ENCODE measurements around the gene DDX24. TPM values are rescaled to one million over a fixed set of nuclear protein-coding genes. Genes with fewer than 3 reads are reported as not detected.

Gene DDX24
- polyA plus RNA-seq, 4 donors: 35.1 to 103 (median 57.9) TPM

DNA sequence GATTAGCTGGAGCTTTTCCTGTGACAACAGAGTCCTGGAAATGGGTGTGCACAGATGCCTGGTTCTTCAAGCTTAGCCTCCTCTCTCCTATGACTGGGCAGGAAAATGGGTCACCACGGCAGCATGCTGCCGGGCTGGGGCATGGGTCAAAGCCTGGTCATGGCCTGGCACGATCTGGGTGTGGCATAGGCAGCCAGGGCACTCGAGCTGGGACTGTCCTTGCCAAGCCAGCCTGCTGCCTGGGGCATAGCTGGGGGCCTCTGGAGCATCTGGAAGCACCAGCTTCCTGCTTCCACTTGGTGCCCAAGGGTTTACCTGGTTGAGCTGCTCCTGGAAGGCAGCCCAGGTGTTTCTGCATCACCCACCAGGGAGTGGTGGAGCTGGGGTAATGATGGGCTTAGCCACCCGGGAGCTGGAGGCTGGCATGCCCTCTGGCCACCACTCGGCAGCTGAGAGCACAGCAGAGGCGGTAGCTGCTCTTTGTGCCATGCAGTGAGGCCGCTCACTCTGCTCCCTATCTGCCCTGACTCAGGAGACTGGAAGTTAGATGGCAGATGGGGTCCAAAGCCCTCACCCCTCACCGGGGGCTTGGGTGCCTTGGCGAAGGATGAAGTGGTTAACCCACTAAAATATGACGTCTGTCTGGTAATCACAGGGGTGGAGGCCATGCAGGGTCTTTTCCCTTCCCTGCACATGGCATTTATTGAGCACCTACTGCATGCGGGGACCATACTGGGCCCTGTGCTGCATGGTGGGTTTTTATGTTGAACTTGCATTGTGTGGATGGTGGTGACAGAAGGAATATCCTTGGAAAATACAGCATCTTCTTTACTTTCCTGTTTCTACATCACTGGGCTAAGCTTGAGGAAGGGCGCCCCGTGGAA lies 53.2 kb downstream of the DDX24 start:
- 68 to 87% (median 76%) methylated on average over 14 of the region's 14 CpGs for WGBS, 3 donors
- no peak for FAIRE-seq

DNA sequence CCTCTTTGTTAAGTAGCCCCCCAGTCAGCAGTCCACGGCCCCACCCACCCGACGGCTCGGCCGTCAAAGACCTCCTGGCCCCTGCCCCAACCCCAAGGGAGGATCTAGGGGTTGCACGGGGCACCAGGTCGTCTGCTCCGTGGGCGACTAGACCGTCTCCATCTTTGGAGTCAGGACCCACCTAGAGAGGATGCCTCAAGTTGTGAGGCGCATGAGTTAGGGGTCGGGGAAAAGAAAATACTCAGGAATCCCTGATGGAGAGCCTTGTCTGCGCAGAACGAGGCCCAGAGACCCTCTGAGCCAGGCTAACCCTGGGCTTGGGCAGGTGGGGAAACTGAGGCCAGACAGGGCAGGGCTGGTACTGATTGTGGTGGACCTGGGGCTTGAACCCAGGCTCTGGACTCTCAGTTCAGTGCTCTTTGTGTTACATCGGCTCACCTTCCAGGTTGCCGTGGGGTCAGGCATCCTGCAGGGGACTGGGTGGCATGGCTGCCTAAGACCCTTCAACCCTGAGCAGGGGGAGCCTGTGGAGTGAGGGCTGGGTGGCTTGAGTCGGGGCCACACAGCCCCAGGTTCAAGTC lies 54.0 kb downstream of the DDX24 start:
- H3K36me3 ChIP-seq (ENCODE audit: control insufficient read depth in 3 of 3, insufficient read depth in 2 of 3, low read depth in 1 of 3, low read length in 3 of 3): no peaks in the 10 kb centered on the region
- no peaks in the 10 kb centered on the region for H3K9me3 ChIP-seq (ENCODE audit: control insufficient read depth in 2 of 2, insufficient read depth in 1 of 2, low read depth in 1 of 2, low read length in 1 of 2)
- H3K27me3 ChIP-seq (ENCODE audit: control insufficient read depth in 3 of 3, insufficient read depth in 3 of 3, low read length in 3 of 3): no peaks in the 10 kb centered on the region
- peak overlapping the region; percentile 35 to 71 (median 66) for H3K4me3 ChIP-seq (ENCODE audit: low read depth in 1 of 3, low read length in 3 of 3)
- WGBS, 3 donors: 46 to 49% (median 46%) methylated on average over 17 of the region's 17 CpGs
- DNase-seq: no peak
- FAIRE-seq: no peak
- H3K4me1 ChIP-seq (ENCODE audit: control insufficient read depth in 3 of 3, insufficient read depth in 2 of 3, low read depth in 1 of 3, low read length in 2 of 3): peaks cover 0 to 6% (median 0%) of the 10 kb centered on the region in 3 donors
- H3K27ac ChIP-seq (ENCODE audit: low read depth in 1 of 3, low read length in 2 of 3): no peak overlapping the region

More for the DNA sequence above, 53.2 kb downstream of the DDX24 start:
- Histone ChIP-seq H3K9me3 (ENCODE audit: control insufficient read depth in 2 of 2, insufficient read depth in 1 of 2, low read depth in 1 of 2, low read length in 1 of 2) (no peaks in the 10 kb centered on the region), H3K4me3 (ENCODE audit: low read depth in 1 of 3, low read length in 3 of 3) (no peak overlapping the region), H3K36me3 (ENCODE audit: control insufficient read depth in 3 of 3, insufficient read depth in 2 of 3, low read depth in 1 of 3, low read length in 3 of 3) (no peaks in the 10 kb centered on the region), H3K4me1 (ENCODE audit: control insufficient read depth in 3 of 3, insufficient read depth in 2 of 3, low read depth in 1 of 3, low read length in 2 of 3) (peaks cover 0 to under 1% (median 0%) of the 10 kb centered on the region in 3 donors), H3K27me3 (ENCODE audit: control insufficient read depth in 3 of 3, insufficient read depth in 3 of 3, low read length in 3 of 3) (no peaks in the 10 kb centered on the region), H3K27ac (ENCODE audit: low read depth in 1 of 3, low read length in 2 of 3) (no peak overlapping the region)
- DNase-seq: peak in 1 of 2 donors; percentile 28

DNA sequence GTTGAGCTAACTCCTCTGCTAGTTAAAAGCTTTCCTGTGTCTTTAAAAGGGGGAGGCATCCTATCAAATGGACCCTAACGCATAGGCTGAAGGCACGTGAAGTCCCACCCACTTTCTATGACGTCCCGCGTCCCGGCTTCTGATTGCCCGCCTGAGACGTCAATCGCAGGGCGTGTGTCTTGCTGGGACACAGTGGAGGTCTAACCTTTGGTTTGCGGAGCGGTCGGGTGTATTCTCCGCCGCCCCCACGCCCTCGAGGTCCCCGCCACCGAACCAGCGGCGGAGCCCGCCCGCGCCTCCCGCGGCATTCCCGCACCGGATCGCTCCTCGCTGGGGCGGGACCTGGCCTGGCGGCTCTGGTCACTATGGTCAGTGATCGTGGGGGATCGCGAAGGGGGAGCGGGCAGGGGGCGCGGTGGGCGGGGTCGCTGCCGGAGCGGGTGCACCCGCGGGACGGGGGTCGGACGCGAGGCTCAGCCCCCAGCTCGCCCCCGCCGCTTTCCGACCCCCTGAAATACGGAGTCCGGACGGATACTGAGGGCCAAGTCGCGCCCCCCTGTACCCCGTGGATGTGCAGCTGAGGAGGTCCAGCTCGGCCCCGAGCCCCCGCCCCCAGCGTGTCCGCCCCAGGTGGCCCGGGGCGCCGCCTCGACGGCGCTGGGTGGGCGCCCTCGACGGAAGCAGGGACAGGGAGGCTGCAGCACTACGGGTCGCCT lies 54.7 kb downstream of the DDX24 start, which contains the start of gene OTUB2:
Gene OTUB2 (plus strand): TSS at position 168 of the 716 bp plus-strand sequence. CDS start 198 bp downstream, at position 366.
- DNase-seq (peak; percentile 99), FAIRE-seq (no peak)
- Histone ChIP-seq H3K27ac (ENCODE audit: low read depth in 1 of 3, low read length in 2 of 3) (no peak within 1 kb of the TSS), H3K4me1 (ENCODE audit: control insufficient read depth in 3 of 3, insufficient read depth in 2 of 3, low read depth in 1 of 3, low read length in 2 of 3) (peaks cover 0 to 6% (median 0%) of the 10 kb centered on the region in 3 donors), H3K27me3 (ENCODE audit: control insufficient read depth in 3 of 3, insufficient read depth in 3 of 3, low read length in 3 of 3) (no peaks in the 10 kb centered on the region), H3K4me3 (ENCODE audit: low read depth in 1 of 3, low read length in 3 of 3) (peak within 1 kb of the TSS; percentile 35 to 71 (median 66)), H3K36me3 (ENCODE audit: control insufficient read depth in 3 of 3, insufficient read depth in 2 of 3, low read depth in 1 of 3, low read length in 3 of 3) (no peaks in the 10 kb centered on the region), H3K9me3 (ENCODE audit: control insufficient read depth in 2 of 2, insufficient read depth in 1 of 2, low read depth in 1 of 2, low read length in 1 of 2) (no peaks in the 10 kb centered on the region)
- 1% methylated on average over 65 to 74 of the region's 74 CpGs for WGBS, 3 donors

- FAIRE-seq: no peak
- 32 to 47% (median 42%) methylated on average over 6 of the region's 6 CpGs for WGBS, 3 donors
- H3K36me3 ChIP-seq (ENCODE audit: control insufficient read depth in 3 of 3, insufficient read depth in 2 of 3, low read depth in 1 of 3, low read length in 3 of 3): no peaks in the 10 kb centered on the region
- H3K9me3 ChIP-seq (ENCODE audit: control insufficient read depth in 2 of 2, insufficient read depth in 1 of 2, low read depth in 1 of 2, low read length in 1 of 2): no peaks in the 10 kb centered on the region
- peaks cover 0 to 6% (median 0%) of the 10 kb centered on the region in 3 donors for H3K4me1 ChIP-seq (ENCODE audit: control insufficient read depth in 3 of 3, insufficient read depth in 2 of 3, low read depth in 1 of 3, low read length in 2 of 3)
- no peaks in the 10 kb centered on the region for H3K27me3 ChIP-seq (ENCODE audit: control insufficient read depth in 3 of 3, insufficient read depth in 3 of 3, low read length in 3 of 3)
- no peak overlapping the region for H3K27ac ChIP-seq (ENCODE audit: low read depth in 1 of 3, low read length in 2 of 3)
- no peak for DNase-seq
- peak overlapping the region in 1 of 3 donors; percentile 10 for H3K4me3 ChIP-seq (ENCODE audit: low read depth in 1 of 3, low read length in 3 of 3)
These were observed 55.3 kb downstream of the DDX24 start for GRCh38 chr14:94025720-94026119.

DNA sequence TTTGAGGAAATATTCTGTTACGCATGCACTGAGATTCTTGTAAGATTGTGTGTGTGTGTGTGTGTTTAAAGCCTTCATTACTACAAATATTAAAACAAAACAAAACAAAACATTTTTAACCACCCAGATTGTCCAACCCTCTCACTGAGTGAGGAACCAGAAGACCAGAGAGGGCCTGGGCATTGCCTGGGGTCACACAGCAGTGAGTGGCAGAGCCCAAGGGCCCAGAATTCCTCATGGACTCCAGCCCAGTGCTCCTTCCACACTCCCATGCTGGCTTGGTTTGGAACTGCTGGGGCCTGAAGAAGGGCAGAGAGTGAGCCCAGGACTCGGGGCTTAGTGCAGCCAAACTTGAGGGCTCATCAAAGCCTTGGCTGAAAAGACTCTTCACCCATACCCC lies 56.5 kb downstream of the DDX24 start:
- Histone ChIP-seq H3K36me3 (ENCODE audit: control insufficient read depth in 3 of 3, insufficient read depth in 2 of 3, low read depth in 1 of 3, low read length in 3 of 3) (no peaks in the 10 kb centered on the region), H3K4me3 (ENCODE audit: low read depth in 1 of 3, low read length in 3 of 3) (no peak overlapping the region), H3K27ac (ENCODE audit: low read depth in 1 of 3, low read length in 2 of 3) (no peak overlapping the region), H3K4me1 (ENCODE audit: control insufficient read depth in 3 of 3, insufficient read depth in 2 of 3, low read depth in 1 of 3, low read length in 2 of 3) (peaks cover 0 to 6% (median 0%) of the 10 kb centered on the region in 3 donors), H3K27me3 (ENCODE audit: control insufficient read depth in 3 of 3, insufficient read depth in 3 of 3, low read length in 3 of 3) (no peaks in the 10 kb centered on the region), H3K9me3 (ENCODE audit: control insufficient read depth in 2 of 2, insufficient read depth in 1 of 2, low read depth in 1 of 2, low read length in 1 of 2) (no peaks in the 10 kb centered on the region)
- DNase-seq (no peak), FAIRE-seq (no peak)
- 79 to 92% (median 90%) methylated on average over 2 of the region's 2 CpGs for WGBS, 3 donors

- no peak overlapping the region for H3K27ac ChIP-seq (ENCODE audit: low read depth in 1 of 3, low read length in 2 of 3)
- DNase-seq (peak in 1 of 2 donors; percentile 53), FAIRE-seq (no peak)
- no peaks in the 10 kb centered on the region for H3K9me3 ChIP-seq (ENCODE audit: control insufficient read depth in 2 of 2, insufficient read depth in 1 of 2, low read depth in 1 of 2, low read length in 1 of 2)
- peaks cover 0 to 6% (median 0%) of the 10 kb centered on the region in 3 donors for H3K4me1 ChIP-seq (ENCODE audit: control insufficient read depth in 3 of 3, insufficient read depth in 2 of 3, low read depth in 1 of 3, low read length in 2 of 3)
- peaks cover 0 to 2% (median 0%) of the 10 kb centered on the region in 3 donors for H3K27me3 ChIP-seq (ENCODE audit: control insufficient read depth in 3 of 3, insufficient read depth in 3 of 3, low read length in 3 of 3)
- no peaks in the 10 kb centered on the region for H3K36me3 ChIP-seq (ENCODE audit: control insufficient read depth in 3 of 3, insufficient read depth in 2 of 3, low read depth in 1 of 3, low read length in 3 of 3)
- no peak overlapping the region for H3K4me3 ChIP-seq (ENCODE audit: low read depth in 1 of 3, low read length in 3 of 3)
- WGBS, 3 donors: 55 to 72% (median 70%) methylated on average over 10 of the region's 10 CpGs
These were observed 58.2 kb downstream of the DDX24 start for GRCh38 chr14:94022532-94023411.

DNA sequence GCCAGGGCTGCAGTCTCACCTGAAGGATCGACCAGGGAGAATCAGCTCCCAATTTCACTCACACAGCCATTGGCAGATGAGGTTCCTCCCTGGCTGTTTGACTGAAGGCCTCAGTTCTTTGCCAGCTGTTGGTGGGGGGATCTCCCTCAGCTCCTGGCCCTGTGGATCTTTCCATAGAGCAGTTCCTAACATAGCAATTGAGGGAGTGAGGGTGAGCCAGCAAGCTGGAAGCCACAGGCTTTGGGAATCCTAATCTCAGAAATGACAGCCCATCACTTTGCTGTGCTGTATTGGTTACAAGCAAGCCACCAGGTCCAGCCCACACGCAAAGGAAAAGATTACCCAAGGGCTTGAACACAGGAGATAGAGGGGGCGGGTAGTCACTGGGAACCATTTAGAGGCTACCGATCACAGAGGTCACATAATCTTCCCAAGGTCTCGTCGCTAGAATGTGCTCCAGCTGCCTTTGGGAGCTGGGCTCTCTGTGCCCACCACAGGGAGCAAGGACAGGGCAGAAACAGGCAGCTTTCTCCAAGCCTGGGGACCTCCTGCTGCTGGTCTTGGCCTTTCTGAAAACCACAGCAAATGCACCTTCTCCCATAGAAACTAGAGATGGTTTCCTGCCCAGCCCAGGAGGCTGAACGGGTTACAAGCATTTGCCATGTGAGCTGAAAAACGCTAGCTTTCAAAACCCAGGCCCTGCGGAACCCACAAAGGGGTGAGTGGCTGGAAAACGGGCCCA lies 59.4 kb downstream of the DDX24 start:
- H3K27me3 ChIP-seq (ENCODE audit: control insufficient read depth in 3 of 3, insufficient read depth in 3 of 3, low read length in 3 of 3): peaks cover 0 to 3% (median 0%) of the 10 kb centered on the region in 3 donors
- no peaks in the 10 kb centered on the region for H3K36me3 ChIP-seq (ENCODE audit: control insufficient read depth in 3 of 3, insufficient read depth in 2 of 3, low read depth in 1 of 3, low read length in 3 of 3)
- H3K4me3 ChIP-seq (ENCODE audit: low read depth in 1 of 3, low read length in 3 of 3): no peak overlapping the region
- FAIRE-seq: no peak
- WGBS, 3 donors: 71 to 74% (median 71%) methylated on average over 10 of the region's 10 CpGs
- H3K9me3 ChIP-seq (ENCODE audit: control insufficient read depth in 2 of 2, insufficient read depth in 1 of 2, low read depth in 1 of 2, low read length in 1 of 2): no peaks in the 10 kb centered on the region
- no peak for DNase-seq
- H3K27ac ChIP-seq (ENCODE audit: low read depth in 1 of 3, low read length in 2 of 3): no peak overlapping the region
- peaks cover 0 to 6% (median 0%) of the 10 kb centered on the region in 3 donors for H3K4me1 ChIP-seq (ENCODE audit: control insufficient read depth in 3 of 3, insufficient read depth in 2 of 3, low read depth in 1 of 3, low read length in 2 of 3)
